ENCODE data around the gene SLC30A2.

SLC30A2 gene

DNA sequence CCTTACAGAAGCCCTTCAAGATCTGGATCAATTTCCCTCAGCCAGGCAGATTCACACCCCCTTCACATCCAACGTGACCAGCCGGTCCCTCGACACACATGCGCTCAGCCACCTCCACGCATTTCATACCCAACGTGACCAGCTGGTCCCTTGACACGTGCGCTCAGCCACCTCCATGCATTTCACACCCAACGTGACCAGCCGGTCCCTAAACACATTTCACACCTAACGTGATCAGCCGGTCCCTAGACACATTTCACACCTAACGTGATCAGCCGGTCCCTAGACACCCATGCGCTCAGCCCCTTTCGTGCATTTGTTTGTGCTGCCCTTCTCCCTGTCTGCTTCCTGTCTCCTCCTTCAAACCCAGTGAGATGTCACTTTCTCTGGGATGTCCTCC lies 39.2 kb downstream of the SLC30A2 start:
- in situ Hi-C loops (cut with MboI; ENCODE audit: low sequenced_read_pairs, unreplicated experiment) = no loop called here
- TF ChIP-seq, protein P1, sequence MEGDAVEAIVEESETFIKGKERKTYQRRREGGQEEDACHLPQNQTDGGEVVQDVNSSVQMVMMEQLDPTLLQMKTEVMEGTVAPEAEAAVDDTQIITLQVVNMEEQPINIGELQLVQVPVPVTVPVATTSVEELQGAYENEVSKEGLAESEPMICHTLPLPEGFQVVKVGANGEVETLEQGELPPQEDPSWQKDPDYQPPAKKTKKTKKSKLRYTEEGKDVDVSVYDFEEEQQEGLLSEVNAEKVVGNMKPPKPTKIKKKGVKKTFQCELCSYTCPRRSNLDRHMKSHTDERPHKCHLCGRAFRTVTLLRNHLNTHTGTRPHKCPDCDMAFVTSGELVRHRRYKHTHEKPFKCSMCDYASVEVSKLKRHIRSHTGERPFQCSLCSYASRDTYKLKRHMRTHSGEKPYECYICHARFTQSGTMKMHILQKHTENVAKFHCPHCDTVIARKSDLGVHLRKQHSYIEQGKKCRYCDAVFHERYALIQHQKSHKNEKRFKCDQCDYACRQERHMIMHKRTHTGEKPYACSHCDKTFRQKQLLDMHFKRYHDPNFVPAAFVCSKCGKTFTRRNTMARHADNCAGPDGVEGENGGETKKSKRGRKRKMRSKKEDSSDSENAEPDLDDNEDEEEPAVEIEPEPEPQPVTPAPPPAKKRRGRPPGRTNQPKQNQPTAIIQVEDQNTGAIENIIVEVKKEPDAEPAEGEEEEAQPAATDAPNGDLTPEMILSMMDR (IDR thresholded peaks at IDR 0.05; ENCODE audit: borderline replicate concordance, control extremely low read depth, extremely low read depth, insufficient read depth, missing control alignments) = no peak
- no peak for DNase-seq (ENCODE audit: low spot score)

DNA sequence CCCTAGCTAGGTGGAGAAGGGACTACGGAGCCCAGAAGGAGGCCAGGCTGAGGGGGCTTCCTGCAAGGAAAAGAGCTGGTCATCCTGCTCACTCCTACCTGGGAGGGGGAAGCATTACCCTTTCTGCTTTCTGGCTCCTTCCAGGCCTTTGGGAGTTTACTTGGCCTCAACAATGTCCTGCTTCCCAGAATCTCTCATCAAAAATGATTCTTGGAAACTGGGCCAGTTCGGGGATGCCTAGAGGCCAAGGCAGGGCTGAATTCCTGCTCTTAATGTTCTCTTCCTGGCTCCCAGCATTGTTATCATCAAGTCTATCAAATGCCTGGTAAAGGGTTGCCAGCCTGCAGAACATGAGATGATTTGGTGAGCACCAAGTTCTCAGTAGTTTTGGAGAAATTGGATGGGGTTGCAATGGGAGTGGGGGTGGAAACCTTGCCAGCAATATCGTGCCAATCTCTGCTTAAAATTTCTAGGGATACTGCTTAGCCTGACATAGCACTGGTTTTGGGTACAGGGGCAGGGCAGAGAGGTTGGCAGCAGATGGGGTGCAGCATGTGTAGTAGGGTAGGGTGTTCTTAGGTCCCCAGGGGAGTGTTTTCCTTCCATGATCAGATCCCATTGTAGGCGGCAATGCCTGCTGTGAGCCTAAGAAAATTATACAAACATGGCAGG lies 40.3 kb downstream of the SLC30A2 start:
- in situ Hi-C loops (cut with MboI; ENCODE audit: low sequenced_read_pairs, unreplicated experiment) = no loop called here
- TF ChIP-seq, protein P1 (IDR thresholded peaks at IDR 0.05; ENCODE audit: borderline replicate concordance, control extremely low read depth, extremely low read depth, insufficient read depth, missing control alignments) = no peak
- DNase-seq (ENCODE audit: low spot score) = no peak

DNA sequence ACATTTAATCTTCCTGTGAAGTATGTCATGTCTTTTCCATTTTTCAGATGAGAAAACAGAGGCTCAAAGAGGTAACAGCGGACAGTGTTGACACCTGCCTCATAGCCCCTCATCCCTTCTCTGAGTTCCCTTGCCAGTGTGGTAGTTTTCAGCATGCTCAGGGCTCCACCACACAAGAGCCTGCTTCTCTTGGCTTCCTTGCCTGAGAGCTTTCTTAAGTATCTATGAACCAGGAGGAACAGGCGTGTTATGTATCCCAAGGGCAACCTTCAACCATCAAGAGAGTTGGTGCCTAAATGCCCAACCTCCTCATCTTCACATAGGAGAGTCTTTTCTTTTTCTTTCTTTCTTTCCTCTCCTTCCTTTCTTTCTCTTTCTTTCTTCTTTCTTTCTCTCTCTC lies 42.2 kb downstream of the SLC30A2 start:
- TF ChIP-seq, protein P1 (IDR thresholded peaks at IDR 0.05; ENCODE audit: borderline replicate concordance, control extremely low read depth, extremely low read depth, insufficient read depth, missing control alignments) = no peak
- no peak for DNase-seq (ENCODE audit: low spot score)
- in situ Hi-C loops (cut with MboI; ENCODE audit: low sequenced_read_pairs, unreplicated experiment) = no loop called here

DNA sequence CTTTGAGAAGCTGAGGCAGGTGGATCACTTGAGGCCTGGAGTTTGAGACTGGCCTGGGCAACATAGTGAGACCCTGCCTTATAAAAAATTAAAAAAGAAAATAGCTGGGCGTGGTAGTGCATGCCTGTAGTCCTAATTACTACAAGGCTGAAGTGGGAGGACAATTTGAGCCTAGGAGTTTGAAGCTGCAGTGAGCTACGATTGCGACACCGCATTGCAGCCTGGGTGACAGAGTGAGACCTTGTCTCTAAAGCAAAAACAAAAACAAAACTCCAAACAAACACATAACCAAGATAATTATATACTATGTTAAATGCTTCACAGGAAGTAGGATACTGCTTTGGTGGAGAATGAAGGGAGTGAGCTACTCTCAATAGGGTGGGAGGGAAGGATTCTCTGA lies 42.7 kb downstream of the SLC30A2 start:
- TF ChIP-seq, protein P1 (IDR thresholded peaks at IDR 0.05; ENCODE audit: borderline replicate concordance, control extremely low read depth, extremely low read depth, insufficient read depth, missing control alignments) = no peak
- in situ Hi-C loops (cut with MboI; ENCODE audit: low sequenced_read_pairs, unreplicated experiment) = no loop called here
- no peak for DNase-seq (ENCODE audit: low spot score)

DNA sequence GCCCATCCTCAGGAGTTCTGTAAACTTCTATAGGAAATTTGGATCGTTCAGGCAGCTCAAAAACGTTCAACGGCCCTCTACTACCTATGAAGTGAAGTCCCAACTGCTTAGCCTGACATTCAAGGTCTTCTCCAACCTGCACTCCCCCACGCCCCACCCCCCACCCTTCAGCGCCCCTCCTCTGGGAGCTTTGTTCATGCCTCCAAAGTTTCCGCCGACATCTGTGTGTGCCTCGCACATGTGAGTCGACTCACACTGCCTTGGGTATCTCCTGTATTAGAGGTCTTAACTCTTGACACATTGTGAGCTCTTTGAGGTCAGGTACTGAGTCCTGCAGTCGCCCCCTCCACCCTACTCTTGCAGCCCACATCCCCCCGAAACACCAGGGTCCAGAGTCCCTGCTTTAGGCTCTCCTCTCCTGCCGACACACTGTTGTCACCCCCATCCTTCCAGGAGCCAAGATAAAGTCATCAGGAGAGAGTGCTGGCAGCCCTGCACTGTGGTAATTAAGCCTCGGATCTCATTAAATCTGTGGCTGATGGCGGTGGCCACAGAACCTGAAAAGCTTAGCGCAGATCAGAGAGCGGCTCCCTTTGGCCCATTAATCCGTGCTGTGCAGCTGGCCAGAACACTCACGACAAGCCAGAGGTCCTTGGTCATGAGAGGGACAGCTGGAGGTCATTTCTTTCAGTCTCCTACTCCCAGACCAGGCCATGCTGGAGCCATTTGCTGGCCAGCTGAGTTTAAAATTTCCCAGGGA lies 46.7 kb downstream of the SLC30A2 start:
- no peak for DNase-seq (ENCODE audit: low spot score)
- in situ Hi-C loops (cut with MboI; ENCODE audit: low sequenced_read_pairs, unreplicated experiment) = loop anchor here (5.0 kb wide), 1 partner anchor 102 kb away; no protein-coding TSS in a partner anchor
- TF ChIP-seq, protein P1 (IDR thresholded peaks at IDR 0.05; ENCODE audit: borderline replicate concordance, control extremely low read depth, extremely low read depth, insufficient read depth, missing control alignments) = no peak

DNA sequence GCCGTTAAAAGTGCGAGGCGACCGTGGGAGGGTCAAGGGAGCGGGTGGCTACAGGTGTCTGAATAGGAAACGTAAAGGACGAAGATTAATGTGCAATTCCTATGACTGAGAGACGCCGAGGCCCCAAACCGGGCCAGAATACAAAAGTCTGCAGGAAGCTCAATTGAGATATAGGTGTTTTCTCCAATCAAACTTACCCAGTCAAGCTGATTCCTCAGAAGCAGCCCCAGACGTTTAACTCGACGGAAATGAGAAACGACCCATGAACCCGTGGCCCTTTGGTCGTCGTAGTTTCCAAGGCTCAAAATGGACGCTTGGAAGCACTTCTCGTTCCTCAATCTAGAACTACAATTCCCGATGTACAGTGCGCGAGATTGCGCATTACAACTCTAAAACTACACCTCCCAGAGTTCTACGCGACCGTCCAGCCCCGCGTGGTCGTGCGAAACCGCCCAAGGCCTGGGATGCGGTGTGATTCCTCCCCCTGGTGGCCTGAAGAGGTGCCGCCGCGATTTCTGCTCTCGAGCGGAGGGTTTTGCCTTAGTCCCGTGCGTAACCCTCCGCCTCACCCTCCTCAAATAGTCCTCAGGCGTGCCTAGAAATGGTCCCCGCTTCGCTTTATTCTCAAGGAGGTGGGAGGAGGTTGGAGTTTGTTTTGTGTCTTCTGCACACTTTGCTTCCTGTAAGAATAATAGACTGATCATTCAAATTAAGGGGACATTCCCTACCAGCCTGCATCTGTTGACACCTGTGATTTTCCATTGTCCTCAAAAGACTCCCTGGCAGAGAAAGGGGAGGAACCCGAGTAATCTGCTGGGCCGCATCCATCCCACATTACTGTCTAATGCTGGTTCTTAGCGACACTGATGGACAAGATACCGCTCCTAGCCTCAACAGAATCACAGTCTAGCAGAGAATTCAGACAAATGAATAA lies 47.8 kb downstream of the SLC30A2 start, which contains the start of gene PAFAH2:
TSS of gene PAFAH2 (minus strand) at position 236 of the 934 bp plus-strand sequence. CDS start 7,247 bp downstream, outside the sequence.
- DNase-seq (ENCODE audit: low spot score) = peak; percentile 93
- in situ Hi-C loops (cut with MboI; ENCODE audit: low sequenced_read_pairs, unreplicated experiment) = loop anchor here (5.0 kb wide), 1 partner anchor 101 kb away; no protein-coding TSS in a partner anchor
- TF ChIP-seq, protein P1 (IDR thresholded peaks at IDR 0.05; ENCODE audit: borderline replicate concordance, control extremely low read depth, extremely low read depth, insufficient read depth, missing control alignments) = peak; percentile 98
